ENCODE results near the gene ANKRD53.
"Not testable (repeated sequence)": the region's sequence is repeated elsewhere in the genome, so short reads cannot be mapped to it uniquely, and the experiment has no call there.

ANKRD53 gene

GRCh38 chr2:70991742-70992141 is 13.3 kb downstream of the ANKRD53 start:
- DNase-seq, result no peak

- no peak for DNase-seq
Observed at GRCh38 chr2:70992945-70993853, 14.8 kb downstream of the ANKRD53 start.

GRCh38 chr2:70994009-70994698 is 15.7 kb downstream of the ANKRD53 start:
- peak; percentile 12 for DNase-seq

GRCh38 chr2:70994699-70995425 is 16.4 kb downstream of the ANKRD53 start, which contains the start of gene TEX261:
Gene TEX261 (minus strand): TSS chr2:70994873. CDS start chr2:70994757, 116 bp downstream.
- peak; percentile 86 for DNase-seq

GRCh38 chr2:70995426-70995729 is 16.9 kb downstream of the ANKRD53 start:
- DNase-seq, result peak; percentile 59

- DNase-seq, result not testable (repeated sequence)
Observed at GRCh38 chr2:70998885-70999284, 20.5 kb downstream of the ANKRD53 start.

- DNase-seq, result no peak
Observed at GRCh38 chr2:70999362-70999761, 20.9 kb downstream of the ANKRD53 start.

- not testable (repeated sequence) for DNase-seq
Observed at GRCh38 chr2:70999931-71000330, 21.5 kb downstream of the ANKRD53 start.

- peak; percentile 70 for DNase-seq
Observed at GRCh38 chr2:71000780-71001591, 22.6 kb downstream of the ANKRD53 start.

GRCh38 chr2:71001592-71001927 is 23.1 kb downstream of the ANKRD53 start:
- DNase-seq, result no peak

- DNase-seq, result peak; percentile 54
Observed at GRCh38 chr2:71001981-71002570, 23.6 kb downstream of the ANKRD53 start.

- no peak for DNase-seq
Observed at GRCh38 chr2:71003396-71003795, 25.0 kb downstream of the ANKRD53 start.

GRCh38 chr2:71003966-71004755 is 25.7 kb downstream of the ANKRD53 start:
- DNase-seq, result no peak

GRCh38 chr2:71004857-71005256 is 26.4 kb downstream of the ANKRD53 start:
- no peak for DNase-seq

- DNase-seq, result no peak
Observed at GRCh38 chr2:71005271-71006202, 27.1 kb downstream of the ANKRD53 start.

GRCh38 chr2:71006323-71006722 is 27.9 kb downstream of the ANKRD53 start:
- DNase-seq, result no peak

GRCh38 chr2:71006955-71007799 is 28.7 kb downstream of the ANKRD53 start:
- DNase-seq, result no peak

GRCh38 chr2:71008342-71008741 is 29.9 kb downstream of the ANKRD53 start:
- DNase-seq, result no peak

- DNase-seq, result not testable (repeated sequence)
Observed at GRCh38 chr2:71011786-71012185, 33.4 kb downstream of the ANKRD53 start.
